ENCODE data around the gene ENOPH1. TPM values are rescaled to one million over a fixed set of nuclear protein-coding genes. Genes with fewer than 3 reads are reported as not detected.
"Not testable (repeated sequence)": the region's sequence is repeated elsewhere in the genome, so short reads cannot be mapped to it uniquely, and the experiment has no call there.

ENOPH1 gene
- total RNA-seq, 1 donor from 2014 or later: 22.4 TPM

DNA sequence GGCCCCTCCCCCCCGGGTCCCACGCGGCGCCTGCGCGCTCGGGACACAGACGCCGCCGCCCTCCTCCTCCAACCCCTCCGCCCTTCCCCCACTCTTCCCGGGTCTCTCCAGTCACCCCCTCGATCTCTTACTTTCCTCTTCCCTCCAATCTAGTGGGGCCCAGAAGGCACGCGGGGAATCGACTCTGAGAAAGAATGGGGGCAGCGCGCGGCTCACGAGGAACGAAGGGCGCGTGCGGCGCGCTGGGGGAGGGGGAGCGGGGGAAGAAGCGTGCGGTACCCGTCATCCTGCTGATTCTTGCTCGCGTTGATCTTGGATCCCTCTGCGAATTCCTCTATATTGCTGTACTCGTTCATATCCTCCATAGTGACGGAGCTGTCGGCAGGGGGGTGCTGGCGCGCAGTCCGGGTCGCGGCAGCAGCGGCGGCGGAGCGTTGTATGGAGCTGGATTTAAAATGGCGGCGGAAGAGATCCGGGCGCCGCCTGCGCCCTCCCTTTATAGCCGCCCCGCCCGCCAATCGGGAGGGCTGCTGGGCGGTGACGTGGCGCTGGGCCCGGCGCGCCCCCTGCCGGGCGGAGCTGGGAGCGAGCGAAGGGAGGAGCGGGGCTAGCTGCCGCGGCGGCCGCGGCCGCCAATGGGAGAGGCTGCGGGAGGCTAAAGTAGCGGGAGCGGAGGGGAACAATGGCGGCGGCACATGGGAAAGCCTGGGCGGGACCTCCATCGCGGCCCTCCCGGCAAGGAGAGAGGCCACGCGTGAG, 1.2 kb upstream of the ENOPH1 start:
- peak; percentile 85 for ATAC-seq

GRCh38 chr4:82429728-82430192, 630 bp upstream of the ENOPH1 start:
- ATAC-seq: peak; percentile 51

DNA sequence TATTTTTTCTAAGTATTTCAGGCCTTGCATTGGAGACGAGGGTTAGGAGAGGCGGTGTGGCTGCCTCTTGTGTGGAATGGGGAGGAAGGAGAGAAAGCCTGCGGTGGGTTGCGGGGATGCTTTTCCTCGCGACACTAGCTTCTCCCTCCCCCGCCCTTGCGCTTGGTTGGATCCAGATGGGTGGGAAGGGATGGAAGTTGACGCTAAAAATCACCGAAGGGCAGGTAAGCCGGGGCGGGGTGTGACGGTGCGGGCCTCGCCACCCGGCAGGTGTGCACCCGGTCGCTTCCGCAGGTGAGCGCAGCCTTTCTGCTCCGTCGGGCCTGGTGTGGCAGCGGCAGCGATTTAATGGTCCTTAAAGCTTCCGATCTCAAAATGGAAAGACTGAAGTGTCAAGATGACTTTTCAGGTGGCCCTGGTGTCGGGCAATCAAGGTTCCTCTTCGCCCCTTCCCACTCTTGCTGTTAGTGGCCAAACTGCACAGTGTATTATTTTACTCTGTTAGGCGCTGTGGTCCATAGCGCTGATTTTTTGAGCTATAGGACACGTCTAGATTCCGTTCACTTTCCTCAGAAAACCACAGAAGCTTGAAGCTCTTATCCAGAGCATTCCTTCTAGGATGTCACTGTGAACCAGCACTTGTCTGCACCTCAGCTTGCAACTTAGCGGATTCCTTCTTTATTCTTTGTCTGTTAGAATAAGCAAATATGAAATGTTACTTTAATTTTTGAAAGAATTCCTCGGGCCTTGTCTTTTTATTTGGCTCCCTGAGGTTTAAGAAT, 765 bp downstream of the ENOPH1 start:
- peak; percentile 51 for ATAC-seq

DNA sequence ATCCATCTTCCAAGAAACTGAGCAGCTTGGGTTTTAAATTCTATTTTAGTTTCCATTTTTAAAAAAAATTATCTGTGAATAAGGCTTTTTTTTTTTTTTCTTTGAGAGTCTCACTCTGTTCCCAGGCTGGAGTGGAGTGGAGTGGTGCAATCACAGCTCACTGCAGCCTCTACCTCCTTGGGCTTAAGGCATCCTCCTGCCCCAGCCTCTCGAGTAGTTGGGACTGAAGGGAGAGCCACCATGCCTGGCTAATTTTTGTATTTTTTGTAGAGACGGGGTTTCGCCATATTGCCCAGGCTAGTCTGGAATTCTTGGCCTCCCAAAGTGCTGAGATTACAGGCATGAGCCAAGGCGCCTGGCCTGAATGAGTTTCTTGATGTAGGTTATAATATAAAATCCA, 1.4 kb downstream of the ENOPH1 start:
- no peak for ATAC-seq

DNA sequence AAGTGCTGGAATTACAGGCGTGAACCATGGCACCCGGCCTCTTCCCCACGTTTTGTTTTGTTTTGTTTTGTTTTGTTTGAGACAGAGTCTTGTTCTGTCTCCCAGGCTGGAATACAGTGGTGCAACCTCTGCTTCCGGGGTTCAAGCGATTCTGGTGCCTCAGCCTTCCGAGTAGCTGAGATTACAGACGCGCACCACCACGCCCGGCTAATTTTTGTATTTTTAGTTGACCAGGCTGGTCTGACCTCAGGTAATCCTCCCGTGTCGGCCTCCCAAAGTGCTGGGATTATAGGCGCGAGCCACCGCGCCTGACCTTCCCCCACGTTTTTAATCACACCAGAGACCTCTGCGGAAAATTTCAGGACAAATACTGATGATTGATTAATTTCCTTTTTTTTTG, 2.2 kb downstream of the ENOPH1 start:
- ATAC-seq: no peak

GRCh38 chr4:82433791-82434190, 3.4 kb downstream of the ENOPH1 start:
- ATAC-seq: no peak

- ATAC-seq: no peak
Measured at GRCh38 chr4:82434949-82435348, 4.6 kb downstream of the ENOPH1 start.

DNA sequence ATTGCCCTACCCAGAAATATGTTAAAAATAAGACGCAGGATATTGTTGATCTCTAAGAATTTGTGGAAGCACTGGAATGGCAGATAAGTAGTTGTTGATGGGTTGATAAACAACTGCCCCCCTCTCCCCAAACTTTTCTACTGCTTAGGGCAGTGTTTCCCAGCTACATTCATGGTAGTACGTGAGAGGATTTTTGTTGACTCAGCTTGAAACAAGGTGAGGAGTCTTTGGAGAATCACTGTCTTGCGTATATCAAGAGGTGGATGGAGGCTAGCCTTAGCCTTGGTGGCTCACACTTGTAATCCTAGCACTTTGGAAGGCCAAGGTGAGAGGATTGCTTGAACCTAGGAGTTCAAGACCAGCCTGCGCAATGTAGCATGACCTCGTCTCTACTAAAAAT, 5.7 kb downstream of the ENOPH1 start:
- no peak for ATAC-seq

DNA sequence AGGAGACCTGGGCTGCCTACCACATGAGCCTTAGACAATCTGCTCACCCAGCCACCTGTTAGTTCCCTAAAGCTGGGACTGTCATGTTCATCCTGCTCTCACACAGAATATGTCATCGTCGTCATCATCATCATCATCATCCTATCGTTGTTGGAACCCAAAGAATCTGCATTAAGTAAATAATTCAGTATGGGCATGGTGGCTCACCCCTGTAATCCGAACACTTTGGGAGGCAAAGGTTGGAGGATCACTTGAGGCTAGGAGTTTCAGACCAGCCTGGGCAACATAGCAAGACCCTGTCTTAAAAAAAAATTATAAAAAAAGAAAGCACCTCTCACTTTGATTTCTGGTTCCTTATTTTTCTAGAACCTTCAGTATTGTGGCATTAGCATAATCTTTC, 6.4 kb downstream of the ENOPH1 start:
- no peak for ATAC-seq

GRCh38 chr4:82437285-82438005, 7.1 kb downstream of the ENOPH1 start:
- peak; percentile 97 for ATAC-seq

GRCh38 chr4:82439088-82439487, 8.7 kb downstream of the ENOPH1 start:
- ATAC-seq: no peak

DNA sequence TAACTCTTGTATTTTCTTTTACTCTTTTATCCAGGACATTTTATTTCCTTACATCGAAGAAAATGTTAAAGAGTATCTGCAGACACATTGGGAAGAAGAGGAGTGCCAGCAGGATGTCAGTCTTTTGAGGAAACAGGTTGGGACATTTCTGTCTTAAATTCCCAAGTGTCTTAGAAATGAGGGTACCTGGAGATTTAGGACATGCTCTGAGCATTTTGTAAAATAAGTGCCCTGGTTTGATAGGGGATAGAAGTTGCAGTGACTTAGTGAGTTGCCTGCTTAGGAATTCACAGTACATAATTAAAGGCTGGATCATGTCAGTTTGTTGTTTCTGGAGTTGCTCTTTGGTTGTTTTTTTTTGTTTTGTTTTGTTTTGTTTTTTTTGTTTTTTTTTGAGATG, 17.5 kb downstream of the ENOPH1 start:
- ATAC-seq: no peak

DNA sequence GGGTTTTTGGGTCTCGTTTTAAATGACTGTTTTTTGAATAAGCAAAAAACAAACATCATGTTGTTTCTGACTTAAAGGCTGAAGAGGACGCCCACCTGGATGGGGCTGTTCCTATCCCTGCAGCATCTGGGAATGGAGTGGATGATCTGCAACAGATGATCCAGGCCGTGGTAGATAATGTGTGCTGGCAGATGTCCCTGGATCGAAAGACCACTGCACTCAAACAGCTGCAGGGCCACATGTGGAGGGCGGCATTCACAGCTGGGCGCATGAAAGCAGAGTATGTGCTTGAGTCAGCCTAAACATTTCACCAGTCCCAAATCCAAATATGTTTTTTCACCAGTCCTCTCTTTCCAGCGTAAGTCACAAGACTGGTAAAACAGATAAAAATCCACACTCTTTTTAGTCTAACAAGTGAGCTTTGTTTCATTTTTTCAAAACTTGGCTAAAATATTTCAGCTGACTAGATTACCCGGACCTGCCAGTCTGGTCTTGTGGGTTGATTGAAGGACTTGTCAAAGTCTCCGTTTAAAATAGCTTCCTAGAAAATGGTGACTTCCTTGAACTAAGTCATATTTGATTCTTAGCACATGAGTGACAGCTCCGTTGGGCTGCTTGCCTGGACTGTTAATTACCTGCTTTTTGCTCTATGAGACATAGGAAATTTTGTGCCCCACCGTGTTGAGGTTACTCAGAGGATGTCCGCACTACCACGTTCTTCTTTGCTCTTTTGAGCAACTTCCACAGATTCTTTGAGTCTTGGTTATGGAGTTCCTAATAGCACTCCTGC, 20.8 kb downstream of the ENOPH1 start:
- ATAC-seq: peak; percentile 42

GRCh38 chr4:82452026-82452425, 21.6 kb downstream of the ENOPH1 start:
- no peak for ATAC-seq

DNA sequence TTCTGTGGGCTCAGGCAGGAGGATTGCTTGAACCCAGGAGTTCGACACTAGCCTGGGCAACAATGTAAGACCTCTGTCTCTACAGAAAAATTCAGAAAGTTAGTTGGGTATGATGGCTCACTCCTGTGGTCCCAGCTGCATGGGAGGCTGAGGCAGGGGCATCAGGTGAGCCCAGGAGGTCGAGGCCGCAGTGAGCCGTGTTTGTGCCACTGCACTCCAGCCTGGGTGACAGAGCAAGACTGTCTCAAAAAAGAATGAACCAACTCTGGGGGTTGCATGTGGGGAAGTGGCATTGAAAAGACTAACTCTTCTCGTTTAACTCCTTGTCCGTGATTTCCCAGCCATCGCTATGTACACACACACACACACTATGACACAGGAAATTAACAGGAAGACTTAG, 26.9 kb downstream of the ENOPH1 start:
- no peak for ATAC-seq

GRCh38 chr4:82458729-82459128, 28.3 kb downstream of the ENOPH1 start:
- no peak for ATAC-seq

DNA sequence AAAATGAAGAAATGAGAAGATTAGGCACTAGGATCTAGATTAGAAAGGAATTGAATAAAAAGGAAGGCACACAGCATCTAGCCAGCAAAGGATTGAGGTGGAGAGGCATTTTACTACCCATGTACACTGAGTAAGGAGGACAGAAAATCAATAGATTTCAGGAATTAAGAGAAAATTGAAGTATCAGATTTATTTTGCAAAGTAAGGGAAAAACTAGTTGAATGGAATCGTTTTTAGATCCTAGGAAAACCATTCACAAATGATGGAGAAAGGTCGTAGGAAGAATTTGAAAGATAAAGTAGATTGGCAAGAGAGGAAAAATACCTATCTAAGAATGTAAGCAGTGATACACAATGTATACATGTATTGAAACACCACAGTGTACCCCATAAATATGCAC, 31.3 kb downstream of the ENOPH1 start:
- no peak for ATAC-seq

- ATAC-seq: peak; percentile 85
Measured at GRCh38 chr4:82462415-82462831, 32.0 kb downstream of the ENOPH1 start.

DNA sequence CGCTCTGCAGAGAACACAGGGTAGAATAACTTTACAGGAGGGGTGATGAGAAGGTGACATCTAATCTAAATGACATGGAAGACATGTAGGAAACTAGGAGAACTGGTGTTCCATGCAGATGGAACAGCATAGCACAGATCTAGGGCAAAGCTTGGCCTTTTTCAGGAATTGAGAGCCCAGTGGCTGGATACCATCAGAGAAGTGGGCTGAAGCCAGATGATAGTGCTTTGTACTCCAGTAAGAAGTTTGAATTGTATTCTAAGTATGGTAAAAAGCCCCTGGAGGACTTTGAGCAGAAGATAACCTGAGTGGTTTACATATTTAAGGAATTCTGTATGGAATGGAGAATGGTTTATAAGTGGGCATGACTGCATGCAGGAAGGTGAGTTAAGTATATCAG, 32.8 kb downstream of the ENOPH1 start:
- no peak for ATAC-seq

- ATAC-seq: no peak
Measured at GRCh38 chr4:82467471-82467870, 37.1 kb downstream of the ENOPH1 start.

GRCh38 chr4:82469791-82470345, 39.5 kb downstream of the ENOPH1 start:
- peak; percentile 62 for ATAC-seq

- ATAC-seq: not testable (repeated sequence)
Measured at GRCh38 chr4:82473080-82473479, 42.7 kb downstream of the ENOPH1 start.

All from esophagus mucosa (tissue), 1 donor.